Measurements from ENCODE around the gene SIL1.
"Not testable (repeated sequence)": the region's sequence is repeated elsewhere in the genome, so short reads cannot be mapped to it uniquely, and the experiment has no call there.

The SIL1 gene

GRCh38 chr5:139204196-139204595 is 6.0 kb upstream of the SIL1 start:
- DNase-seq (ENCODE audit: low read depth) = no peak

- DNase-seq (ENCODE audit: low read depth) = no peak
Observed at GRCh38 chr5:139199321-139199720, 1.2 kb upstream of the SIL1 start.

GRCh38 chr5:139196296-139196956 is 1.7 kb downstream of the SIL1 start:
- DNase-seq (ENCODE audit: low read depth) = no peak

- DNase-seq (ENCODE audit: low read depth) = no peak
Observed at GRCh38 chr5:139194486-139194885, 3.7 kb downstream of the SIL1 start.

- no peak for DNase-seq (ENCODE audit: low read depth)
Observed at GRCh38 chr5:139193928-139194327, 4.2 kb downstream of the SIL1 start.

- not testable (repeated sequence) for DNase-seq (ENCODE audit: low read depth)
Observed at GRCh38 chr5:139192906-139193305, 5.3 kb downstream of the SIL1 start.

- DNase-seq (ENCODE audit: low read depth) = not testable (repeated sequence)
Observed at GRCh38 chr5:139191954-139192353, 6.2 kb downstream of the SIL1 start.

GRCh38 chr5:139190125-139190524 is 8.0 kb downstream of the SIL1 start:
- no peak for DNase-seq (ENCODE audit: low read depth)

- DNase-seq (ENCODE audit: low read depth) = no peak
Observed at GRCh38 chr5:139188558-139189270, 9.5 kb downstream of the SIL1 start.

- no peak for DNase-seq (ENCODE audit: low read depth)
Observed at GRCh38 chr5:139186752-139187326, 11.3 kb downstream of the SIL1 start.

- DNase-seq (ENCODE audit: low read depth) = no peak
Observed at GRCh38 chr5:139186261-139186660, 11.9 kb downstream of the SIL1 start.

- no peak for DNase-seq (ENCODE audit: low read depth)
Observed at GRCh38 chr5:139185589-139185988, 12.6 kb downstream of the SIL1 start.

- DNase-seq (ENCODE audit: low read depth) = no peak
Observed at GRCh38 chr5:139183502-139183901, 14.7 kb downstream of the SIL1 start.

GRCh38 chr5:139182528-139183296 is 15.5 kb downstream of the SIL1 start:
- no peak for DNase-seq (ENCODE audit: low read depth)

GRCh38 chr5:139181835-139182452 is 16.2 kb downstream of the SIL1 start:
- no peak for DNase-seq (ENCODE audit: low read depth)

- no peak for DNase-seq (ENCODE audit: low read depth)
Observed at GRCh38 chr5:139181322-139181730, 16.8 kb downstream of the SIL1 start.

- DNase-seq (ENCODE audit: low read depth) = no peak
Observed at GRCh38 chr5:139180850-139181249, 17.3 kb downstream of the SIL1 start.

GRCh38 chr5:139179778-139180513 is 18.2 kb downstream of the SIL1 start:
- DNase-seq (ENCODE audit: low read depth) = not testable (repeated sequence)

- DNase-seq (ENCODE audit: low read depth) = no peak
Observed at GRCh38 chr5:139178935-139179334, 19.2 kb downstream of the SIL1 start.

GRCh38 chr5:139178589-139178917 is 19.6 kb downstream of the SIL1 start:
- DNase-seq (ENCODE audit: low read depth) = no peak

GRCh38 chr5:139177809-139178588 is 20.2 kb downstream of the SIL1 start:
- no peak for DNase-seq (ENCODE audit: low read depth)
